Ascending aorta (tissue), 2 donors: ENCODE data around the gene RIMBP2. TPM values are rescaled to one million over a fixed set of nuclear protein-coding genes. Genes with fewer than 3 reads are reported as not detected.

Source experiments
- DNase-seq, 2 donors: peaks; one replicate each; pipeline ENCODE4 v3.0.0-alpha.2; 2019; ENCODE audit warnings: low spot score in 2 of 2
- H3K27ac ChIP-seq, 2 donors: fragments of 200-600 bp; sonication (generic); one replicate each; pipeline ENCODE4 v1.5.1; 2016 to 2017; ENCODE audit warnings: mild to moderate bottlenecking in 1 of 2
- H3K27me3 ChIP-seq: fragments of 200-600 bp; sonication (generic); one replicate; pipeline ENCODE4 v1.5.1; 2017
- H3K36me3 ChIP-seq, 2 donors: fragments of 200-600 bp; sonication (generic); one replicate each; pipeline ENCODE4 v1.5.1; 2016
- H3K4me1 ChIP-seq, 2 donors: fragments of 200-600 bp; sonication (generic); one replicate each; pipeline ENCODE4 v1.5.1; 2016 to 2017; ENCODE audit warnings: mild to moderate bottlenecking in 1 of 2
- H3K4me3 ChIP-seq, 2 donors: fragments of 200-600 bp; sonication (generic); one replicate each; pipeline ENCODE4 v1.5.1; 2016 to 2017; ENCODE audit warnings: mild to moderate bottlenecking in 1 of 2
- H3K9me3 ChIP-seq, 2 donors: fragments of 200-600 bp; sonication (generic); one replicate each; pipeline ENCODE4 v1.5.1; 2016
- intact Hi-C: fragments of 100-400 bp; cut with DNase I; formaldehyde crosslinking; loops from one replicate; pipeline ENCODE4 v1.15.1; 2023
- total RNA-seq: library from RNA; depleted of rRNA; stranded (reverse); fragments of >200 nt; gene quantifications from one replicate; pipeline ENCODE4 v1.1.0, GENCODE V29; 2016
- TF ChIP-seq, protein P1 (sequence below), 3 experiments: fragments of 200-600 bp in 2 of 3; fragments of 450-650 bp in 1 of 3; sonication (generic) in 2 of 3; IDR thresholded peaks; one replicate each; pipeline ENCODE4 v1.5.1; 2016 to 2019; ENCODE audit warnings: antibody characterized with exemption in 3 of 3, mild to moderate bottlenecking in 1 of 3, moderate library complexity in 1 of 3

Gene RIMBP2
- total RNA-seq, 1 donor from 2014 or later = not detected

DNA sequence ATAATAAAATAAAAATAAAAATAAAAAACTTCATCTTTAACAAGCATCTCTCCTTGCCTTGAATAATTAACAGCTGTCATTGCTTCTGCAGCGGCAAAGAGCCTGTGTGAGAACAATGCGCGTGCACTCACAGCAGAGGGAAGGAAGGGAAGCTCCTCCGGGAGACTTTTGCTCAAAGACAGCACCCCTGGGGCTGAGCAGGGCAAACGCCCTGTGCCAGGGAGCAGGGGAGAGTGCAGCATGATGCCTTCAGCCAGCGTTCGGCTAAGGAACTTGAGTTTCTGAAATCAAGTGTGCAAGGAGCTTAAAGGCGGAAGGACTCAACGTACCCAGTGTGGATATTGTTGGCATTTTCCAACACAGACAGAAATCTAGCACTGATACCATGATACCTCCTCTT, 120.5 kb downstream of the RIMBP2 start:
- H3K9me3 ChIP-seq = peaks cover 0 to 5% of the 10 kb centered on the region in 2 donors
- TF ChIP-seq, protein P1, sequence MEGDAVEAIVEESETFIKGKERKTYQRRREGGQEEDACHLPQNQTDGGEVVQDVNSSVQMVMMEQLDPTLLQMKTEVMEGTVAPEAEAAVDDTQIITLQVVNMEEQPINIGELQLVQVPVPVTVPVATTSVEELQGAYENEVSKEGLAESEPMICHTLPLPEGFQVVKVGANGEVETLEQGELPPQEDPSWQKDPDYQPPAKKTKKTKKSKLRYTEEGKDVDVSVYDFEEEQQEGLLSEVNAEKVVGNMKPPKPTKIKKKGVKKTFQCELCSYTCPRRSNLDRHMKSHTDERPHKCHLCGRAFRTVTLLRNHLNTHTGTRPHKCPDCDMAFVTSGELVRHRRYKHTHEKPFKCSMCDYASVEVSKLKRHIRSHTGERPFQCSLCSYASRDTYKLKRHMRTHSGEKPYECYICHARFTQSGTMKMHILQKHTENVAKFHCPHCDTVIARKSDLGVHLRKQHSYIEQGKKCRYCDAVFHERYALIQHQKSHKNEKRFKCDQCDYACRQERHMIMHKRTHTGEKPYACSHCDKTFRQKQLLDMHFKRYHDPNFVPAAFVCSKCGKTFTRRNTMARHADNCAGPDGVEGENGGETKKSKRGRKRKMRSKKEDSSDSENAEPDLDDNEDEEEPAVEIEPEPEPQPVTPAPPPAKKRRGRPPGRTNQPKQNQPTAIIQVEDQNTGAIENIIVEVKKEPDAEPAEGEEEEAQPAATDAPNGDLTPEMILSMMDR (IDR thresholded peaks at IDR 0.05) = no peak
- intact Hi-C loops = no loop called here
- no peaks in the 10 kb centered on the region for H3K4me1 ChIP-seq
- no peaks in the 10 kb centered on the region for H3K36me3 ChIP-seq
- no peak for DNase-seq
- no peak overlapping the region for H3K4me3 ChIP-seq
- no peaks in the 10 kb centered on the region for H3K27me3 ChIP-seq
- H3K27ac ChIP-seq = no peak overlapping the region

- peaks cover 0 to 5% of the 10 kb centered on the region in 2 donors for H3K9me3 ChIP-seq
- no peaks in the 10 kb centered on the region for H3K4me1 ChIP-seq
- H3K4me3 ChIP-seq = no peak overlapping the region
- no peak for DNase-seq
- H3K27ac ChIP-seq = no peak overlapping the region
- no peaks in the 10 kb centered on the region for H3K27me3 ChIP-seq
- intact Hi-C loops = no loop called here
- TF ChIP-seq, protein P1 (IDR thresholded peaks at IDR 0.05) = no peak
- no peaks in the 10 kb centered on the region for H3K36me3 ChIP-seq
Measured at GRCh38 chr12:130593056-130593455, 123.0 kb downstream of the RIMBP2 start.

DNA sequence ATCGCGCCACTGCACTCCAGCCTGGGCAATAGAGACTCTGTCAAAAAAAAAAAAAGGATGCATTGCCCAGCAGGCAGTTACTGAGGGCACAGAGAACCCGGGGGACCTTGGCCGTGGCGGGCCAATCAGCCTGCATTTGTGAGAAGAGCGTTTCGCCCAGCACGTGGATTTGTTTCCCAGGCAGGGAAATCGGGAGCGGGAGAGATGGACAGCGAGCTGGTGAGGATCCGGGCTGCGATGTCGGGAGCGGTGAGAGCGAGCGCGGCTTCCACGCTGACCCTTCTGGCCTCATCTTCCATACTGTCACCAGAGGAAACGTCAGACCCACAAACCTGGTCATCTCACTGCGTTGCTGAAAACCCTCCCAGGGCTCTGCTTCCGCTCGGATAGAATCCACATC, 123.5 kb downstream of the RIMBP2 start:
- Histone ChIP-seq H3K4me1 (no peaks in the 10 kb centered on the region), H3K36me3 (no peaks in the 10 kb centered on the region), H3K4me3 (no peak overlapping the region), H3K27me3 (no peaks in the 10 kb centered on the region), H3K27ac (no peak overlapping the region), H3K9me3 (peaks cover 0 to 5% of the 10 kb centered on the region in 2 donors)
- TF ChIP-seq, protein P1 (IDR thresholded peaks at IDR 0.05) = no peak
- DNase-seq = no peak
- intact Hi-C loops = no loop called here

DNA sequence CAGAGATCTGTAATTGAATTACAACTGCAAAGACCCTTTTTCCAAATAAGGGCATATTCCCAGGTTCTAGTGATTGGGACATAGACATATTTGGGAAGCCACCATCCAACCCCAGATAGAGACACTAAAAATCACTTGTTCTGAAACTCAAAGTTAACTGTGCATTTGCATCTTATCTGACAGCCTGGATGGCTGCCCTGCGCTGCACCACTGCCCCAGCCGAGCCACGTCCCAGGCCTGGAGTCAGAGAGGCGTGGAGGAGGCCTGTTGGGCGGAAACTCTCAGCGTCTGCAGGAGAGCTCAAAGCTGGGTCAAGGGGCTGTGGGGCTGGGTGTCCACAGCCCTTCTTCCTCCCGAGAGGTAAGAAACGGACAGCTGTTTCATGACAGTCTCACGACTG, 124.4 kb downstream of the RIMBP2 start:
- no peak overlapping the region for H3K4me3 ChIP-seq
- no peaks in the 10 kb centered on the region for H3K36me3 ChIP-seq
- no peak overlapping the region for H3K27ac ChIP-seq
- TF ChIP-seq, protein P1 (IDR thresholded peaks at IDR 0.05) = no peak
- no peak for DNase-seq
- intact Hi-C loops = no loop called here
- no peaks in the 10 kb centered on the region for H3K4me1 ChIP-seq
- H3K27me3 ChIP-seq = no peaks in the 10 kb centered on the region
- H3K9me3 ChIP-seq = no peaks in the 10 kb centered on the region

GRCh38 chr12:130590685-130591084, 125.4 kb downstream of the RIMBP2 start:
- no peaks in the 10 kb centered on the region for H3K36me3 ChIP-seq
- no peaks in the 10 kb centered on the region for H3K4me1 ChIP-seq
- no peak for DNase-seq
- H3K27ac ChIP-seq = no peak overlapping the region
- TF ChIP-seq, protein P1 (IDR thresholded peaks at IDR 0.05) = no peak
- no peaks in the 10 kb centered on the region for H3K9me3 ChIP-seq
- H3K27me3 ChIP-seq = no peaks in the 10 kb centered on the region
- H3K4me3 ChIP-seq = no peak overlapping the region
- intact Hi-C loops = no loop called here
